CD4-positive, alpha-beta T cell (primary cell): Measurements from ENCODE around the gene CGNL1. TPM values are rescaled to one million over a fixed set of nuclear protein-coding genes. Genes with fewer than 3 reads are reported as not detected.

Source experiments
- ATAC-seq: fragments of 200-7000 bp; cut with Tn5 transposase; one replicate; pipeline ENCODE4 v1.10.0; 2022; ENCODE audit warnings: mild to moderate bottlenecking; ENCODE audit not compliant: poor library complexity
- CTCF ChIA-PET: fragments of 350-600 bp; sonication (Branson Sonifier 250); formaldehyde crosslinking; loops from one replicate; lab custom pipeline; 2021; ENCODE audit warnings: antibody characterized with exemption, inconsistent platforms; lab: Charles Lee
- POLR2A ChIA-PET: fragments of 350-600 bp; sonication (Branson Sonifier 250); formaldehyde crosslinking; loops from one replicate; lab custom pipeline; 2021; ENCODE audit warnings: antibody characterized with exemption, inconsistent platforms; lab: Charles Lee
- DNase-seq, 14 experiments: peaks; one replicate each; pipeline ENCODE4 v3.0.0-alpha.2; 2013 to 2020; ENCODE audit warnings: mixed read lengths in 2 of 14
- H3K27ac ChIP-seq, 2 donors: one replicate each; pipeline versions ENCODE4 v1.5.1 to v1.7.0; 2013; ENCODE audit warnings: low read length in 2 of 2, low read depth in 1 of 2, mild to moderate bottlenecking in 1 of 2
- H3K27me3 ChIP-seq, 2 experiments: 1 replicate in 1 of 2; 2 replicates in 1 of 2; pipeline versions ENCODE4 v1.6.1 to v1.7.0; 2013; ENCODE audit warnings: low read length in 2 of 2, control low read depth in 1 of 2, mild to moderate bottlenecking in 1 of 2, moderate library complexity in 1 of 2; ENCODE audit not compliant: insufficient read depth in 2 of 2, control insufficient read depth in 1 of 2
- H3K36me3 ChIP-seq: one replicate; pipeline ENCODE4 v1.6.1; 2013; ENCODE audit warnings: low read length, control low read depth; ENCODE audit not compliant: insufficient read depth
- H3K4me1 ChIP-seq: one replicate; pipeline ENCODE4 v1.6.1; 2013; ENCODE audit warnings: low read length, control low read depth; ENCODE audit not compliant: insufficient read depth
- H3K4me3 ChIP-seq: one replicate; pipeline ENCODE4 v1.5.1; 2013; ENCODE audit warnings: mild to moderate bottlenecking, low read length, moderate library complexity
- H3K9me3 ChIP-seq, 2 experiments: 1 replicate in 1 of 2; 2 replicates in 1 of 2; pipeline versions ENCODE4 v1.6.1 to v1.7.0; 2013; ENCODE audit warnings: low read length in 2 of 2, mild to moderate bottlenecking in 2 of 2, control low read depth in 1 of 2, moderate library complexity in 1 of 2; ENCODE audit not compliant: control insufficient read depth in 1 of 2, insufficient read depth in 1 of 2
- H3K27ac Mint-ChIP-seq: one replicate; pipeline ENCODE4 v1.8.0; 2020; ENCODE audit warnings: mixed read lengths
- H3K27me3 Mint-ChIP-seq: one replicate; pipeline ENCODE4 v1.8.0; 2021; ENCODE audit warnings: mixed read lengths
- H3K36me3 Mint-ChIP-seq: one replicate; pipeline ENCODE4 v1.8.0; 2021; ENCODE audit warnings: low read depth, mixed read lengths
- H3K4me1 Mint-ChIP-seq: one replicate; pipeline ENCODE4 v1.8.0; 2021; ENCODE audit warnings: low read depth, mixed read lengths
- H3K4me3 Mint-ChIP-seq: one replicate; pipeline ENCODE4 v1.8.0; 2020; ENCODE audit warnings: mild to moderate bottlenecking, mixed read lengths
- H3K9me3 Mint-ChIP-seq: one replicate; pipeline ENCODE4 v1.8.0; 2020; ENCODE audit warnings: mixed read lengths
- intact Hi-C, 2 experiments: fragments of 100-400 bp; cut with DNase I in 1 of 2; cut with micrococcal nuclease in 1 of 2; formaldehyde crosslinking; loops; one replicate each; pipeline versions ENCODE4 v1.15.1 to v1.9.0; 2023 to 2025; cut with DNase I, micrococcal nuclease
- total RNA-seq, 174 experiments: library from RNA in 2 of 174; stranded (reverse) in 2 of 174; gene quantifications; one replicate each; pipeline ENCODE4 v1.2.3 and lab custom pipeline; 2021 to 2026
- TF ChIP-seq, protein P1 (sequence below): fragments of 200-600 bp; IDR thresholded peaks from one replicate; pipeline ENCODE4 v1.8.0; 2022; ENCODE audit warnings: antibody characterized with exemption, mild to moderate bottlenecking

Gene CGNL1
- total RNA-seq, 2 experiments from 2014 or later: not detected

DNA sequence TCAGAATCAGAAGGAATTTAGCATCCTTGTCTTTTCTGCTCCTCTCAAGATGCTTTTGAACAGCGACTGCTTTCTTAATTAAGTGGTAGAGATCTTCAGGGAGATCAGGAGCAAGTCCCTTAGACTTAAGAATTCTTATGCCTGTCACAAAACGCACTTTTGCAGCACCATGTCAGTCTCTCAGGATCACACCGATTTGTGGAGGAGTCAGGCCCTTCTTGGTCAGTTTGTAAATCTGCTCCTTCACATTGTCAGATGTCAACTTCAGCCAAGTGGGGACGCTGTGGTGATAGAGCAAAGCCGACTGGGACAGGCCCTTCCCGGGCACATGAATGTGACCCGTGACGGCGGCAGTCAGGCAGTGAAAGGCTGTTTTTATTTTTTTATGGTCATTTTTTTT lies 179.7 kb downstream of the CGNL1 start:
- no peaks in the 10 kb centered on the region for H3K9me3 Mint-ChIP-seq
- Histone ChIP-seq H3K9me3 (no peaks in the 10 kb centered on the region), H3K27me3 (peaks cover 0 to 2% of the 10 kb centered on the region in 2 experiments), H3K36me3 (no peaks in the 10 kb centered on the region), H3K27ac (no peak overlapping the region), H3K4me3 (no peak overlapping the region), H3K4me1 (peaks cover 2% of the 10 kb centered on the region)
- intact Hi-C loops: loop anchor here in 1 of 2 experiments (5.0 kb wide), 1 partner anchor 101 kb away; no protein-coding TSS in a partner anchor
- no peak for ATAC-seq
- TF ChIP-seq, protein P1, sequence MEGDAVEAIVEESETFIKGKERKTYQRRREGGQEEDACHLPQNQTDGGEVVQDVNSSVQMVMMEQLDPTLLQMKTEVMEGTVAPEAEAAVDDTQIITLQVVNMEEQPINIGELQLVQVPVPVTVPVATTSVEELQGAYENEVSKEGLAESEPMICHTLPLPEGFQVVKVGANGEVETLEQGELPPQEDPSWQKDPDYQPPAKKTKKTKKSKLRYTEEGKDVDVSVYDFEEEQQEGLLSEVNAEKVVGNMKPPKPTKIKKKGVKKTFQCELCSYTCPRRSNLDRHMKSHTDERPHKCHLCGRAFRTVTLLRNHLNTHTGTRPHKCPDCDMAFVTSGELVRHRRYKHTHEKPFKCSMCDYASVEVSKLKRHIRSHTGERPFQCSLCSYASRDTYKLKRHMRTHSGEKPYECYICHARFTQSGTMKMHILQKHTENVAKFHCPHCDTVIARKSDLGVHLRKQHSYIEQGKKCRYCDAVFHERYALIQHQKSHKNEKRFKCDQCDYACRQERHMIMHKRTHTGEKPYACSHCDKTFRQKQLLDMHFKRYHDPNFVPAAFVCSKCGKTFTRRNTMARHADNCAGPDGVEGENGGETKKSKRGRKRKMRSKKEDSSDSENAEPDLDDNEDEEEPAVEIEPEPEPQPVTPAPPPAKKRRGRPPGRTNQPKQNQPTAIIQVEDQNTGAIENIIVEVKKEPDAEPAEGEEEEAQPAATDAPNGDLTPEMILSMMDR: no peak
- peaks cover 5% of the 10 kb centered on the region for H3K27me3 Mint-ChIP-seq
- ChIA-PET CTCF (no interaction called here), POLR2A (no interaction called here)
- DNase-seq: no peak
- H3K4me1 Mint-ChIP-seq: peaks cover 2% of the 10 kb centered on the region
- H3K4me3 Mint-ChIP-seq: no peak overlapping the region
- H3K36me3 Mint-ChIP-seq: no peaks in the 10 kb centered on the region
- H3K27ac Mint-ChIP-seq: no peak overlapping the region

DNA sequence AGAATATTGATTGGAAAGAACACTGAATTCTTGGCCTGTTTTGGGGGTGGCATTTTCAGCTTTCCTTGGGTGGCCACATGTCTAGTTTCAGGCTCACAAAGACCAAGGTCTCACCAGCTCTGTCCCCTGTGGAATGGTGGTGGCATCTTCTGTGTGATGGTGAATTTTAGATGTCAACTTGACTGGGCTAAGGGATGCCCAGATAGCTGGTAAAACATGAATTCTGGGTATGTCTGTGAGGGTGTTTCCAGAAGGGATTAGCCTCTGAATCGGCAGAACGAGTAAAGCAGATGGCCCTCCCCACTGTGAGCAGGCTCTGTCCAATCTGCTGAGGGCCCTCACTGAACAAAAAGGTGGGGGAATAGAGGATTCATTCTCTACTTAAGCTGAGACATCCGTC lies 181.0 kb downstream of the CGNL1 start:
- no peaks in the 10 kb centered on the region for H3K9me3 ChIP-seq
- no peak for ATAC-seq
- no peaks in the 10 kb centered on the region for H3K36me3 Mint-ChIP-seq
- no peaks in the 10 kb centered on the region for H3K36me3 ChIP-seq
- CTCF ChIA-PET: no interaction called here
- H3K4me1 Mint-ChIP-seq: peaks cover 12% of the 10 kb centered on the region
- no peak overlapping the region for H3K27ac ChIP-seq
- peaks cover 7% of the 10 kb centered on the region for H3K4me1 ChIP-seq
- POLR2A ChIA-PET: no interaction called here
- no peak overlapping the region for H3K4me3 ChIP-seq
- no peak overlapping the region for H3K4me3 Mint-ChIP-seq
- H3K27me3 ChIP-seq: peaks cover 0 to 2% of the 10 kb centered on the region in 2 experiments
- TF ChIP-seq, protein P1: no peak
- H3K9me3 Mint-ChIP-seq: no peaks in the 10 kb centered on the region
- H3K27ac Mint-ChIP-seq: no peak overlapping the region
- peaks cover 2% of the 10 kb centered on the region for H3K27me3 Mint-ChIP-seq
- intact Hi-C loops: loop anchor here in 1 of 2 experiments (5.0 kb wide), 1 partner anchor 100 kb away; no protein-coding TSS in a partner anchor
- no peak for DNase-seq

DNA sequence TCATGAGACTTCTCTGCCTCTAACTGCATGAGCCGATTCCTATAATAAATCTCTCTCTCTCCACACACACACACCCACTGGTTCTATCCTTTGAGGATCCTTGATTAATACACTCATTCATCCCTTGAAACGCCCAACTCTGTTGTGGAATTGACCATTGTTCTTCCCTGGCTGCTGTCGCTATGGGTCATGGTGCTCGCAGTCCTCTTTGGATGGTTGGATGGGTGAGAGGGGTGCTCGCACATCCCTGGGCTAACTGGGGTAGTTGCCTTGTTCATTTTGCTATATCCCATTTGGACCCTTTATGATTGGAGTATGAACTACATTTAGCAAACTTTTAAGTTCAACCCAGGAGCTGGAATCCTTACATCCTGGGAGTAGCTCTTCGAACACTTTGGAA lies 181.5 kb downstream of the CGNL1 start:
- intact Hi-C loops: loop anchor here in 1 of 2 experiments (5.0 kb wide), 1 partner anchor 99 kb away; no protein-coding TSS in a partner anchor
- Mint-ChIP-seq H3K9me3 (no peaks in the 10 kb centered on the region), H3K27me3 (no peaks in the 10 kb centered on the region), H3K36me3 (no peaks in the 10 kb centered on the region), H3K4me3 (no peak overlapping the region), H3K4me1 (peaks cover 17% of the 10 kb centered on the region), H3K27ac (no peak overlapping the region)
- no peak overlapping the region for H3K4me3 ChIP-seq
- CTCF ChIA-PET: no interaction called here
- ATAC-seq (no peak), DNase-seq (no peak)
- H3K27ac ChIP-seq: no peak overlapping the region
- no peaks in the 10 kb centered on the region for H3K36me3 ChIP-seq
- TF ChIP-seq, protein P1: no peak
- POLR2A ChIA-PET: no interaction called here
- H3K4me1 ChIP-seq: peaks cover 7% of the 10 kb centered on the region
- H3K9me3 ChIP-seq: no peaks in the 10 kb centered on the region
- H3K27me3 ChIP-seq: peaks cover 0 to 2% of the 10 kb centered on the region in 2 experiments
